Cortex of kidney (tissue), 1 donor: ENCODE measurements around the gene LGI4.
"Not testable (repeated sequence)": the region's sequence is repeated elsewhere in the genome, so short reads cannot be mapped to it uniquely, and the experiment has no call there.

Experiments used
- DNase-seq: peaks from one replicate; lab custom pipeline; 2025; lab: John Stamatoyannopoulos, UW

LGI4 gene

GRCh38 chr19:35141837-35142605, 7.2 kb upstream of the LGI4 start:
- DNase-seq = no peak

- no peak for DNase-seq
Observed at GRCh38 chr19:35140962-35141836, 6.3 kb upstream of the LGI4 start.

GRCh38 chr19:35140207-35140961, 5.5 kb upstream of the LGI4 start:
- DNase-seq = no peak

GRCh38 chr19:35138305-35138892, 3.5 kb upstream of the LGI4 start, which contains the start of gene FXYD1:
TSS of gene FXYD1 (plus strand) at chr19:35138824. CDS start at chr19:35140080, 1,256 bp downstream.
- DNase-seq = no peak

GRCh38 chr19:35136977-35137702, 2.3 kb upstream of the LGI4 start:
- DNase-seq = no peak

GRCh38 chr19:35136231-35136630, 1.4 kb upstream of the LGI4 start:
- no peak for DNase-seq

GRCh38 chr19:35135389-35135909, 590 bp upstream of the LGI4 start:
- no peak for DNase-seq

- DNase-seq = no peak
Observed at GRCh38 chr19:35133826-35134225, 1.0 kb downstream of the LGI4 start.

GRCh38 chr19:35132254-35132653, 2.6 kb downstream of the LGI4 start:
- no peak for DNase-seq

- DNase-seq = no peak
Observed at GRCh38 chr19:35130761-35131720, 3.8 kb downstream of the LGI4 start.

- not testable (repeated sequence) for DNase-seq
Observed at GRCh38 chr19:35129724-35130274, 5.1 kb downstream of the LGI4 start.

GRCh38 chr19:35128398-35129057, 6.3 kb downstream of the LGI4 start:
- no peak for DNase-seq

GRCh38 chr19:35127871-35128270, 7.0 kb downstream of the LGI4 start:
- DNase-seq = no peak

- no peak for DNase-seq
Observed at GRCh38 chr19:35126624-35126959, 8.3 kb downstream of the LGI4 start.

GRCh38 chr19:35125749-35126623, 8.9 kb downstream of the LGI4 start:
- DNase-seq = no peak

GRCh38 chr19:35125270-35125717, 9.6 kb downstream of the LGI4 start:
- DNase-seq = no peak

GRCh38 chr19:35124098-35125060, 10.5 kb downstream of the LGI4 start:
- DNase-seq = peak; percentile 17
